Ovary (tissue), 3 donors: Measurements from ENCODE around the gene DCTPP1.

Experiments
- CTCF ChIP-seq, 3 donors: fragments of 450-650 bp in 2 of 3; fragments of 200-600 bp in 1 of 3; IDR thresholded peaks; one replicate each; pipeline versions ENCODE4 v1.5.1 to v1.8.0; 2016 to 2022; ENCODE audit warnings: antibody characterized with exemption in 3 of 3, mild to moderate bottlenecking in 1 of 3
- EP300 ChIP-seq: sonication (generic); formaldehyde crosslinking; IDR thresholded peaks from one replicate; pipeline ENCODE4 v1.6.1; 2017; ENCODE audit warnings: antibody characterized with exemption
- POLR2A ChIP-seq: fragments of 450-650 bp; IDR thresholded peaks from one replicate; pipeline ENCODE4 v1.6.1; 2017; ENCODE audit warnings: antibody characterized with exemption, mild to moderate bottlenecking, moderate library complexity
- donor health status: DM: no; HTN: no; CAD: no.

- TF ChIP-seq CTCF (IDR thresholded peaks at IDR 0.05), result no peak
- TF ChIP-seq POLR2A, result no peak
- no peak for TF ChIP-seq EP300
These were observed 28.1 kb upstream of the DCTPP1 start for GRCh38 chr16:30457743-30458560.
